Measurements from ENCODE around the gene SLC35F3. TPM values are rescaled to one million over a fixed set of nuclear protein-coding genes. Genes with fewer than 3 reads are reported as not detected.

Gene SLC35F3
- polyA plus RNA-seq, 1 experiment = 0.06 TPM

DNA sequence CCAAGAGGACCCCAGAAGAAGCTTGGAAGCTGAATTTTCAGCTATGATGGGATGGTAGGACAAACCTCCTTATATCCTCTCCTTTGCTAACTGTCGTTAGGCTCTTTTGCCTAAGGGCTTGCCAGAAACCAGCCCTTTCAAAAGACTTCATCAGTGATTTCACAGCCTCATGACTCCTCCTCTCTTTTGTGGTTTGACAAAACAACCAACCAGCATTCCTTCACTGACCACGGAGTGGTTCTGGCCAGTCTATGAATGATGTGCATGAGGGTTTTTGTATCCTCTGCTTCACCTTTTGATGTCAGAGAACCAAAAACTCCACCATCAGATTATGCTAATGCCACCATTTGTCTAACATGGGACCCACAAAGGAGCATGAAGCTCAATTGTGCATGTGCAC lies 351.9 kb downstream of the SLC35F3 start:
- no peak overlapping the region for H3K4me3 ChIP-seq (ENCODE audit: low read depth, low read length)
- H3K27me3 ChIP-seq (ENCODE audit: control insufficient read depth, insufficient read depth, low read length) = no peaks in the 10 kb centered on the region
- TF ChIP-seq, protein P1, sequence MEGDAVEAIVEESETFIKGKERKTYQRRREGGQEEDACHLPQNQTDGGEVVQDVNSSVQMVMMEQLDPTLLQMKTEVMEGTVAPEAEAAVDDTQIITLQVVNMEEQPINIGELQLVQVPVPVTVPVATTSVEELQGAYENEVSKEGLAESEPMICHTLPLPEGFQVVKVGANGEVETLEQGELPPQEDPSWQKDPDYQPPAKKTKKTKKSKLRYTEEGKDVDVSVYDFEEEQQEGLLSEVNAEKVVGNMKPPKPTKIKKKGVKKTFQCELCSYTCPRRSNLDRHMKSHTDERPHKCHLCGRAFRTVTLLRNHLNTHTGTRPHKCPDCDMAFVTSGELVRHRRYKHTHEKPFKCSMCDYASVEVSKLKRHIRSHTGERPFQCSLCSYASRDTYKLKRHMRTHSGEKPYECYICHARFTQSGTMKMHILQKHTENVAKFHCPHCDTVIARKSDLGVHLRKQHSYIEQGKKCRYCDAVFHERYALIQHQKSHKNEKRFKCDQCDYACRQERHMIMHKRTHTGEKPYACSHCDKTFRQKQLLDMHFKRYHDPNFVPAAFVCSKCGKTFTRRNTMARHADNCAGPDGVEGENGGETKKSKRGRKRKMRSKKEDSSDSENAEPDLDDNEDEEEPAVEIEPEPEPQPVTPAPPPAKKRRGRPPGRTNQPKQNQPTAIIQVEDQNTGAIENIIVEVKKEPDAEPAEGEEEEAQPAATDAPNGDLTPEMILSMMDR (IDR thresholded peaks at IDR 0.05; ENCODE audit: insufficient read depth, low read depth, low read length) = no peak
- ChIA-PET CTCF (no interaction called here), POLR2A (no interaction called here)
- no peaks in the 10 kb centered on the region for H3K36me3 ChIP-seq (ENCODE audit: control insufficient read depth, insufficient read depth, low read length)
- no peak for DNase-seq (ENCODE audit: low read depth)

DNA sequence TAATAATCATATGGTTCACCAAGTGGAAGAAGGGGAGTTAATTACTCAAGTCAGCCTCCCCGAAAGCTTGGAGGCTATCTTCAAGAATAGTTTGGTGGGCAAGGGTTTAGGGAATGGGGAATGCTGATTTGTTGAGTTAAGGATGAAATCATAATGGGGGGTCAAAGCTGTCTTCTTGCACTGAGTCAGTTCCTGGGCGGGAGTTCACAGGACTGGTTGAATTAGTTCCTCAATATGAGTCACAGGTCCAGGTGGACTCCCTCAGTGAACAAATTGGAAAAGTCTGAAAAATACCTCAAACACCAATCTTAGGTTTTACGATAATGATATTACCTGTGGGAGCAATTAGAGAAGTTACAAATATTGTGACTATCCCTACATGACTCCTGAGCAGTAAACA lies 353.6 kb downstream of the SLC35F3 start:
- TF ChIP-seq, protein P1 (IDR thresholded peaks at IDR 0.05; ENCODE audit: insufficient read depth, low read depth, low read length) = no peak
- Histone ChIP-seq H3K27me3 (ENCODE audit: control insufficient read depth, insufficient read depth, low read length) (no peaks in the 10 kb centered on the region), H3K4me3 (ENCODE audit: low read depth, low read length) (no peak overlapping the region), H3K36me3 (ENCODE audit: control insufficient read depth, insufficient read depth, low read length) (no peaks in the 10 kb centered on the region)
- POLR2A ChIA-PET = no interaction called here
- DNase-seq (ENCODE audit: low read depth) = no peak
- CTCF ChIA-PET = interaction anchor here (0.7 to 1.4 kb wide), 2 partner anchors 27 to 51 kb away, joined by 3 read pairs; no protein-coding TSS in a partner anchor

DNA sequence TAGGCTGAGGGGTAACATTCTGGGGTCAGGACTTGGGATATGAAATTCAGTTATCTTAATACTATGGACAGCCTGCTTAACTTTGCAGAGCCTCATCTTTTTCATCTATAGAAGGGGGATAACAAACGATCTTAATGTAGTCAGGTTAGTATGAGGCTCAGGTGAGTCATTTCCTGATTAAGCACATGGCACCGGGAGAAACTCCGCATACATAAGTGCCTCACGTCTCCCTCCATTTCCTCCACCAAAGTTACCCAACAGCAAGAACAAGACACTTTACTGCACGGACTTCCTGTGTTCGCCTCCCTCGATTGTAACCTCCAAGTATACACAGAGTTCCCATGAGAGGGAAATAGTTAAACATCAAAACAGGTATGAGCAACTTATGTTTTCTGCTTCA lies 356.1 kb downstream of the SLC35F3 start:
- H3K4me3 ChIP-seq (ENCODE audit: low read depth, low read length) = no peak overlapping the region
- no peak for DNase-seq (ENCODE audit: low read depth)
- TF ChIP-seq, protein P1 (IDR thresholded peaks at IDR 0.05; ENCODE audit: insufficient read depth, low read depth, low read length) = no peak
- ChIA-PET POLR2A (no interaction called here), CTCF (no interaction called here)
- no peaks in the 10 kb centered on the region for H3K36me3 ChIP-seq (ENCODE audit: control insufficient read depth, insufficient read depth, low read length)
- no peaks in the 10 kb centered on the region for H3K27me3 ChIP-seq (ENCODE audit: control insufficient read depth, insufficient read depth, low read length)

DNA sequence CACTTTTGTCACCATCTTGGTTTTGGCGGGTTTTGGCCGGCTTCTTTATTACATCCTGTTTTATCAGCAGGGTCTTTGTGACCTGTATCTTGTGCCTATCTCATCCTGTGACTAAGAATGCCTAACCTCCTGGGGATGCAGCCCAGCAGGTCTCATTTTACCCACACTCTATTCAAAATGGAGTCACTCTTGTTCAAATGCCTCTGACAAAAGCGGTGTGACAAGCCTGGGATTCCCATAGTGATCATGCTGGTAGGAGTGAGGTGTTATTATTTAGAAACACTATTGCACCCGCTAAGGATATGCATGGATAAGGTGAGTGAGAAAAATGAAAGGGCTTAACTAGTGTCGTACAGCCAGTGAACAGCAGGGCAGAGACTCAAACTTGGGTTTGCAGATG lies 357.1 kb downstream of the SLC35F3 start:
- Histone ChIP-seq H3K4me3 (ENCODE audit: low read depth, low read length) (no peak overlapping the region), H3K36me3 (ENCODE audit: control insufficient read depth, insufficient read depth, low read length) (no peaks in the 10 kb centered on the region), H3K27me3 (ENCODE audit: control insufficient read depth, insufficient read depth, low read length) (no peaks in the 10 kb centered on the region)
- no peak for DNase-seq (ENCODE audit: low read depth)
- CTCF ChIA-PET = no interaction called here
- POLR2A ChIA-PET = no interaction called here
- TF ChIP-seq, protein P1 (IDR thresholded peaks at IDR 0.05; ENCODE audit: insufficient read depth, low read depth, low read length) = no peak

DNA sequence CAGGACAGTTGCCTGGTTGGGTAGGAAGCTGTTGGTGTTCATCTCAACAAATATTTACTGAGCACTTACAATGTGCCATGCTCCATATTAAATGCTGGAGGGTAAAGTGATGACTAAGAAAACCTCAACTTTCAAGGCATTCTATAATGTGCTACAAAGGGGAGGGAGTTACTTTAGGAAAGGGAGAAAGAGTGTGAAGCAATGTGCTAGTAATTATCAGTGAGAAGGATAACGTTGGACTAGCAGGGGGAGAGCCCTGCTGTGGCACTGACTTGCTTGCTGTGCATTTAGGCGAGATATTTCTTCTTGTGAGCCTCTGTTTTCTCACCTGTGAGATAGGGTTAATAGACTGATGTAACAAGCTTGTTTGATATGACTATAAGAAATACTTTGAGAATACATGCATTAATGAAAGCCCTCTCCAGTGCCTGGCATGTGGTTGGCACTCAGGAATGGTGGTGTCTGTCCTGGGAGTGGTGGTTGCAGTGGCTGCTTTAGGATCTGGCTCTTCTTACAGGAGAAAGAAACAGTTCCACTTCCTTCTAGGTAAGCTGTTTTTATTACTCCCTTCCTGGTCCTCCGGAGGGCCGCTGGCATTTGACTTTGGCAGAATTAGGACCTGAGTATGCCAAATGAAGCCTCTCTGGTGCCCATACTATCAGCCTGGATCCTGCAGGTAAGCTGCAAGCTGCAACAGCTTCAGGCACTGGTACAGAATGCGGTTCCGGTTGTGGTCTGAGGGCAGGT lies 357.7 kb downstream of the SLC35F3 start:
- Histone ChIP-seq H3K4me3 (ENCODE audit: low read depth, low read length) (no peak overlapping the region), H3K27me3 (ENCODE audit: control insufficient read depth, insufficient read depth, low read length) (no peaks in the 10 kb centered on the region), H3K36me3 (ENCODE audit: control insufficient read depth, insufficient read depth, low read length) (no peaks in the 10 kb centered on the region)
- CTCF ChIA-PET = no interaction called here
- TF ChIP-seq, protein P1 (IDR thresholded peaks at IDR 0.05; ENCODE audit: insufficient read depth, low read depth, low read length) = no peak
- POLR2A ChIA-PET = no interaction called here
- DNase-seq (ENCODE audit: low read depth) = no peak

Measured in BJ (cell line).